ENCODE results near the gene FZD8.
A peak's percentile ranks its signal among the peaks of the same experiment; 100 is the strongest.

Gene FZD8

DNA sequence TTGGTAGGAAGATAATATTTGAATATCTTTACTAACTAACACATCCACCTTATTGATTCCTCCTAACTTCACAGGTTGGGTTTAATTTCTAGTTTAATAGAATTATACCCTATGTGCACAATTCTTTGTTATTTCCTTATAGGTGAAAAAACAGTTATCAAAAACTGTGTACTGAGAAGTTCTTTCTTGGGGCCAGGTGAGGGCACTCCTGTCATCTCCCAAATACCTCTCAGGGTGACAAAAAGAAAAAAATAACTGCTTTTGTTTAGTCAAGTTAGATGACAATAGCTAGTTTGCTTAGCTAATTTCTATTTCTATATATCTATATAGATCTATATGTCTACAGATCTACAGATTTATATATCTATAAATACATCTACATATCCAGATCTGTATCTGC lies 10.1 kb downstream of the FZD8 start:
- H3K9me3 Mint-ChIP-seq: peaks cover 6% of the 10 kb centered on the region
- H3K27me3 Mint-ChIP-seq: peaks cover 16% of the 10 kb centered on the region
- H3K27ac Mint-ChIP-seq: no peak overlapping the region
- no peak overlapping the region for H3K4me3 Mint-ChIP-seq
- H3K4me1 Mint-ChIP-seq: peaks cover 11% of the 10 kb centered on the region
- peaks cover 1% of the 10 kb centered on the region for H3K36me3 Mint-ChIP-seq

DNA sequence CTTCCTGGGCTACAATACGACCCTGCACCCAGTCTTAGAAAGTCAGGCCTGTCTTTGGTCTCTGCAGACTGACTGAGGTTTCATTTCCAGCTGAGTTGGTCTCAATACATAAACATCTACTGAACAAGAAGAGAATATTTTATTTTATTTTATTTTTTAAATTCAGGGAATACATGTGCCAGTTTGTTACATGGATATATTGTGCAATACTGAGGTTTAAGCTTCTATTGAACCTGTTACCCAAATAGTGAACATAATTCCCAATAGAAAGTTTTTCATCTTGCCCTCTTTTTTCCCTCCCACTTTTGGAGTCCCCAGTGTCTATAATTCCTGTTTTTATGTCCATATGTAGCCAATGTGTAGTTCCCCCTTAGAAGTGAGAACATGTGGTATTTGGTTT lies 10.7 kb downstream of the FZD8 start:
- Mint-ChIP-seq H3K9me3 (peaks cover 6% of the 10 kb centered on the region), H3K27me3 (peaks cover 12% of the 10 kb centered on the region), H3K27ac (no peak overlapping the region)

GRCh38 chr10:35626971-35627507 lies 15.1 kb downstream of the FZD8 start:
- H3K27ac Mint-ChIP-seq: no peak overlapping the region
- H3K4me1 Mint-ChIP-seq: no peaks in the 10 kb centered on the region
- no peak overlapping the region for H3K4me3 Mint-ChIP-seq
- H3K27me3 Mint-ChIP-seq: peaks cover 9% of the 10 kb centered on the region
- peaks cover 6% of the 10 kb centered on the region for H3K9me3 Mint-ChIP-seq
- H3K36me3 Mint-ChIP-seq: peaks cover 1% of the 10 kb centered on the region

More for the DNA sequence above, 10.7 kb downstream of the FZD8 start:
- Mint-ChIP-seq H3K36me3 (peaks cover 1% of the 10 kb centered on the region), H3K4me3 (no peak overlapping the region), H3K4me1 (peaks cover 5% of the 10 kb centered on the region)

DNA sequence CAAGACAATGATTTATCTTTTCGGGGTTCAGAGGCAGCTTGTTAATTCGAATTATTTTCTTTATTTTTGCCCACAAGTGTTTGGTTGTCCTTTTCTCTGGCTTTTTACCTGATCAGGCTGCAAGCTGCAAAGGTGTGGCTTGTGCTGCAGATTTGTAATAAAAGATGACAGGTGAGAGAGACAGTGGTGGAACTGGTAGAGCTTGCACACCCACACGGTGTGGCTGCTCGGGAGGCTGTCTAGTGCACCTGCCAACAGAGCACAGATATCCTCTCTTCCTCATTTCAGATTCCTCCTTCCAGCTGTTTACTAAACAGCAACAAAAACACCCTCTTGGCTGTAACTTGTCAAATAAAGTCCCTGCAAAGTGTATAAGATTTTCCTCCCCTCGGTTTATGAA lies 27.8 kb downstream of the FZD8 start:
- H3K9me3 Mint-ChIP-seq: no peaks in the 10 kb centered on the region
- H3K4me1 Mint-ChIP-seq: no peaks in the 10 kb centered on the region
- no peak overlapping the region for H3K27ac Mint-ChIP-seq
- no peaks in the 10 kb centered on the region for H3K36me3 Mint-ChIP-seq
- peaks cover 18% of the 10 kb centered on the region for H3K27me3 Mint-ChIP-seq
- no peak overlapping the region for H3K4me3 Mint-ChIP-seq

- no peaks in the 10 kb centered on the region for H3K4me1 Mint-ChIP-seq
- peaks cover 21% of the 10 kb centered on the region for H3K27me3 Mint-ChIP-seq
Observed at GRCh38 chr10:35613597-35614226, 28.4 kb downstream of the FZD8 start.

GRCh38 chr10:35613107-35613440 lies 29.0 kb downstream of the FZD8 start:
- Mint-ChIP-seq H3K4me3 (no peak overlapping the region), H3K36me3 (no peaks in the 10 kb centered on the region), H3K27me3 (peaks cover 22% of the 10 kb centered on the region), H3K27ac (no peak overlapping the region), H3K9me3 (no peaks in the 10 kb centered on the region), H3K4me1 (no peaks in the 10 kb centered on the region)

More at GRCh38 chr10:35613597-35614226, 28.4 kb downstream of the FZD8 start:
- Mint-ChIP-seq H3K36me3 (no peaks in the 10 kb centered on the region), H3K27ac (no peak overlapping the region), H3K4me3 (no peak overlapping the region), H3K9me3 (no peaks in the 10 kb centered on the region)

GRCh38 chr10:35612385-35613106 lies 29.6 kb downstream of the FZD8 start:
- Mint-ChIP-seq H3K4me1 (peaks cover under 1% of the 10 kb centered on the region), H3K4me3 (no peak overlapping the region), H3K9me3 (no peaks in the 10 kb centered on the region), H3K36me3 (no peaks in the 10 kb centered on the region), H3K27ac (no peak overlapping the region), H3K27me3 (peaks cover 22% of the 10 kb centered on the region)

GRCh38 chr10:35611750-35612149 lies 30.3 kb downstream of the FZD8 start:
- no peak overlapping the region for H3K4me3 Mint-ChIP-seq
- H3K9me3 Mint-ChIP-seq: no peaks in the 10 kb centered on the region
- no peaks in the 10 kb centered on the region for H3K36me3 Mint-ChIP-seq
- no peak overlapping the region for H3K27ac Mint-ChIP-seq
- H3K27me3 Mint-ChIP-seq: peaks cover 28% of the 10 kb centered on the region
- peaks cover 6% of the 10 kb centered on the region for H3K4me1 Mint-ChIP-seq

DNA sequence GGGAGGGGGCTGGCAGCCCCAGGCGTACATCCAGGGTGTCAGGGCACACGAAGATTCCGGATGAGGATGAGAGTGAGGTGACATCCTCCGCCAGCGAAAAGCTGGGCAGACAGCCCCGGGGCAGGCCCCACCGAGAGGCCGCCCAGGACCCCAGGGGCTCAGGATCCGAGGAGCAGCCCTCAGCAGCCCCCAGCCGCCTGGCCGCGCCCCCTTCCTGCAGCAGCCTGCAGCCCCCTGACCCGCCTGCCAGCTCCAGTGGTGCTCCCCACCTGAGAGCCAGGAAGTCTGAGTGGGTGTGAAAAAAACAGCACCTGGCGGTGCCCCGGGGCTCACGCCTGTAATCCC lies 33.8 kb downstream of the FZD8 start:
- Mint-ChIP-seq H3K36me3 (no peaks in the 10 kb centered on the region), H3K4me1 (peaks cover 6% of the 10 kb centered on the region), H3K27me3 (peaks cover 31% of the 10 kb centered on the region), H3K27ac (no peak overlapping the region), H3K4me3 (no peak overlapping the region), H3K9me3 (no peaks in the 10 kb centered on the region)

DNA sequence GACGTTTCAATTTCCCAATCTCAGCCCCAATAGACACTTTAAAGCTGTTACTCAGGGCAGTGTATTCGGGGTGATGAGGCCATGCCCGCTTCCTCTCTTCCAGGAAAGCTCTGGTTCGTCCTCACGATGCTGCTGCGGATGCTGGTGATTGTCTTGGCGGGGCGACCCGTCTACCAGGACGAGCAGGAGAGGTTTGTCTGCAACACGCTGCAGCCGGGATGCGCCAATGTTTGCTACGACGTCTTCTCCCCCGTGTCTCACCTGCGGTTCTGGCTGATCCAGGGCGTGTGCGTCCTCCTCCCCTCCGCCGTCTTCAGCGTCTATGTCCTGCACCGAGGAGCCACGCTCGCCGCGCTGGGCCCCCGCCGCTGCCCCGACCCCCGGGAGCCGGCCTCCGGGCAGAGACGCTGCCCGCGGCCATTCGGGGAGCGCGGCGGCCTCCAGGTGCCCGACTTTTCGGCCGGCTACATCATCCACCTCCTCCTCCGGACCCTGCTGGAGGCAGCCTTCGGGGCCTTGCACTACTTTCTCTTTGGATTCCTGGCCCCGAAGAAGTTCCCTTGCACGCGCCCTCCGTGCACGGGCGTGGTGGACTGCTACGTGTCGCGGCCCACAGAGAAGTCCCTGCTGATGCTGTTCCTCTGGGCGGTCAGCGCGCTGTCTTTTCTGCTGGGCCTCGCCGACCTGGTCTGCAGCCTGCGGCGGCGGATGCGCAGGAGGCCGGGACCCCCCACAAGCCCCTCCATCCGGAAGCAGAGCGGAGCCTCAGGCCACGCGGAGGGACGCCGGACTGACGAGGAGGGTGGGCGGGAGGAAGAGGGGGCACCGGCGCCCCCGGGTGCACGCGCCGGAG lies 34.4 kb downstream of the FZD8 start:
- no peaks in the 10 kb centered on the region for H3K36me3 Mint-ChIP-seq
- H3K27me3 Mint-ChIP-seq: peaks cover 34% of the 10 kb centered on the region
- H3K4me1 Mint-ChIP-seq: peaks cover 6% of the 10 kb centered on the region
- H3K4me3 Mint-ChIP-seq: peak overlapping the region; percentile 73
- H3K9me3 Mint-ChIP-seq: no peaks in the 10 kb centered on the region
- H3K27ac Mint-ChIP-seq: no peak overlapping the region

DNA sequence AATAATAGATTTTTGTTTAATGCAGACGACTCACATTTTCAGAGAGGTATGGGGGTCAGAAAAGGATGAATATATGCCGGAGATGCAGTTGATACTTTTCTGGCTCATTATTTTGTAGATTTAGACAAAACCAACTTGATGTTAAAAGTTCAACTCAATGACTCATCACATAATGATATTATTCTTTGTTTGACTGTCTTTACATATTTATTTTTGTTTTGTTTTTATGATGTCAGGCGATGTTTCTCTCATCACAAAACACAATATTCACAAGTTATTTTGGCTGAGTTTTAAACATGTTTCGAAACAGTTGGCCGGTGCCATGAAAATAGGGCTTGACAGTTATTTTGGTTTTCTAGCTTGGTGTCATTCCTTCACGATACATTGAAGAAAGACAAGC lies 35.7 kb downstream of the FZD8 start:
- Mint-ChIP-seq H3K36me3 (no peaks in the 10 kb centered on the region), H3K27ac (no peak overlapping the region), H3K4me3 (no peak overlapping the region), H3K4me1 (peaks cover 6% of the 10 kb centered on the region), H3K9me3 (no peaks in the 10 kb centered on the region), H3K27me3 (peaks cover 31% of the 10 kb centered on the region)

GRCh38 chr10:35605191-35605590 lies 36.9 kb downstream of the FZD8 start, which contains the start of gene GJD4:
Gene GJD4, plus strand, starts transcription at chr10:35605341. Its CDS starts 227 bp downstream, at chr10:35605568.
- Mint-ChIP-seq H3K4me1 (peaks cover 6% of the 10 kb centered on the region), H3K36me3 (no peaks in the 10 kb centered on the region), H3K27ac (no peak within 1 kb of the TSS), H3K27me3 (peaks cover 30% of the 10 kb centered on the region), H3K9me3 (peaks cover 10% of the 10 kb centered on the region), H3K4me3 (no peak within 1 kb of the TSS)

DNA sequence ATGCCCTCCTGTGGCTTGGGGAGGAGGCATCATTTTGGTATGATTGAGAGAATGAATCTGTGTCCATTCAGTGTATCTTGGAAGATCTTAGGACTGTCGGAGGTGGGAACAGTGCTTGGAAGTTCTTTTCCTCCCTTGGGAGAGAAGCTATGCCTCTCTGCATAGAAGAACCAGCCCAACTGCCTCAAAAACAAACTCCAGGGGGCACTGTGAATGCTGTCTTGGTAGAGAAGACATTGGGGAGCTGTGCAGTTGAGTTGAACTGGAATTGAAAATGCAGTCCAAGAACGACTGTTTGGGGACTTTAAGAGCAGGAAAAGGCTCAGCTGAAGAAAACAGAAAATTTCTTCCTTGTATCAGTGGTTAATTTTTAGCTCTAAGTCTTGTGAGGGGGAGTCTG lies 41.9 kb downstream of the FZD8 start:
- Mint-ChIP-seq H3K36me3 (no peaks in the 10 kb centered on the region), H3K27ac (no peak overlapping the region), H3K9me3 (peaks cover 11% of the 10 kb centered on the region), H3K4me3 (no peak overlapping the region), H3K27me3 (peaks cover 12% of the 10 kb centered on the region), H3K4me1 (no peaks in the 10 kb centered on the region)

GRCh38 chr10:35598379-35598778 lies 43.7 kb downstream of the FZD8 start:
- Mint-ChIP-seq H3K27ac (no peak overlapping the region), H3K36me3 (no peaks in the 10 kb centered on the region), H3K27me3 (peaks cover 10% of the 10 kb centered on the region), H3K4me1 (no peaks in the 10 kb centered on the region), H3K9me3 (peaks cover 11% of the 10 kb centered on the region), H3K4me3 (no peak overlapping the region)

DNA sequence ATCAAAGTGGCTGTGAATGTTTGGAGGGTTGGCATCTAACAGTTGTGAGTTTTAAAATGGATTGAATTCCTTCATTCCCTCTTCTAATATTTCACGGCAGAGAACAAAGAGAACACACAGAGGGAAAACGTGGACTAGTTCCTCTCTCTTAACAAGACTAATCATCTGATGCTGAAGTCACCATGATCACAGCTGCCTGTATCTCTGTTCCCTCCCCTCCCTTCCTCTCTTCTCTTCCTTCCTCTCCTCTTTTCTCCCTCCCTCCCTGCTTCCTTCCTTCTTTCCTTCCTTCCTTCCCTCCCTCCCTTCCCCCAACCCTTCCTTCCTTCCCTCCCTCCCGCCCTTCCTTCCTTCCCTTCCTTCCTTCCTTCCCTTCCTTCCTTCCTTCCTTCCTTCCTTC lies 47.0 kb downstream of the FZD8 start:
- Mint-ChIP-seq H3K36me3 (peaks cover 2% of the 10 kb centered on the region), H3K27me3 (peaks cover 11% of the 10 kb centered on the region), H3K4me1 (no peaks in the 10 kb centered on the region), H3K27ac (no peak overlapping the region), H3K9me3 (peaks cover 11% of the 10 kb centered on the region), H3K4me3 (no peak overlapping the region)
